ENCODE data around the gene CKAP5.

Gene CKAP5

GRCh38 chr11:46736615-46737014 is 109.5 kb downstream of the CKAP5 start:
- H3K27me3 ChIP-seq (ENCODE audit: control insufficient read depth, insufficient read depth, low read length), result no peaks in the 10 kb centered on the region
- no peak overlapping the region for H3K9ac ChIP-seq (ENCODE audit: low read depth, low read length)
- H3K9me3 ChIP-seq (ENCODE audit: control insufficient read depth, insufficient read depth, low read length), result no peaks in the 10 kb centered on the region
- no peaks in the 10 kb centered on the region for H3K4me1 ChIP-seq (ENCODE audit: control insufficient read depth, insufficient read depth, low read length)
- no peak overlapping the region for H3K4me3 ChIP-seq (ENCODE audit: low read depth, low read length)
- H3K36me3 ChIP-seq (ENCODE audit: control insufficient read depth, insufficient read depth, low read length), result no peaks in the 10 kb centered on the region

GRCh38 chr11:46736146-46736545 is 109.9 kb downstream of the CKAP5 start:
- Histone ChIP-seq H3K9me3 (ENCODE audit: control insufficient read depth, insufficient read depth, low read length) (no peaks in the 10 kb centered on the region), H3K27me3 (ENCODE audit: control insufficient read depth, insufficient read depth, low read length) (no peaks in the 10 kb centered on the region), H3K4me3 (ENCODE audit: low read depth, low read length) (no peak overlapping the region), H3K36me3 (ENCODE audit: control insufficient read depth, insufficient read depth, low read length) (no peaks in the 10 kb centered on the region), H3K4me1 (ENCODE audit: control insufficient read depth, insufficient read depth, low read length) (no peaks in the 10 kb centered on the region), H3K9ac (ENCODE audit: low read depth, low read length) (no peak overlapping the region)

DNA sequence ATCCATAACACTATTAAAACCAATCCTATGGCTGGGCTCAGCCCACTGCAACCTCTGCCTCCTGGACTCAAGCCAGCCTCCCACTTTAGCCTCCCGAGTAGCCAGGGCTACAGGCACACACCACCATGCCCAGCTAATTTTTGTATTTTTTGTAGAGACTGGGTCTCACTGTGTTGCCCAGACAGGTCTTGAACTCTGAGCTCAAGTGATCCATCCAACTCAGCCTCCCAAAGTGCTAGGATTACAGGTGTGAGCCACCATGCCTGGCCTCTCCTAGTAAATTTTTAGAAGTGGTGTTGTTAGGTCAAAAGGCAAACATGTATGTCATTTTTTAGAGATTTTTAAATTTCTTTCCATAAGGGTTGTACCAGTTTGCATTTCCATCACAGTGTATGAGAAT is 112.8 kb downstream of the CKAP5 start:
- Histone ChIP-seq H3K36me3 (ENCODE audit: control insufficient read depth, insufficient read depth, low read length) (no peaks in the 10 kb centered on the region), H3K9me3 (ENCODE audit: control insufficient read depth, insufficient read depth, low read length) (no peaks in the 10 kb centered on the region), H3K27me3 (ENCODE audit: control insufficient read depth, insufficient read depth, low read length) (no peaks in the 10 kb centered on the region), H3K4me1 (ENCODE audit: control insufficient read depth, insufficient read depth, low read length) (no peaks in the 10 kb centered on the region), H3K4me3 (ENCODE audit: low read depth, low read length) (no peak overlapping the region), H3K9ac (ENCODE audit: low read depth, low read length) (no peak overlapping the region)

DNA sequence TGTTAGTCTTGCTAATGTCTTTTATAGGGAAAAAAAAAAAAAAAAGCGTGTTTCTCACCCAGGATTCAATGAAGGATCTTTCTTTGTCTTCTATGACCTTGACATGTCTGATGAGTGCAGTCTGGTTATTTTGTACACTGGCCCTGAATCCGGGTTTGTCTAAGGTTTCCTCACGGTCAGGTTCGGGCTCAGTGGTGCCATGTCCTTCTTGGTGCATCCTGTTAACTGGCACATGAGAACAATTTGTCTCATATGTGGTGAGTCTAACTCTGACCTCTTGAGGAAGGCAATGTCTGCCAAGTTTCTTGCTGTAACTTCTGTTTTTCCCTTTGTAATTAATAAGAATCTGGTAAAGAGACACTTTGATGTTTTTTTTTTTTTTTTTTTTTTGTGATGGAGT is 114.5 kb downstream of the CKAP5 start:
- no peak overlapping the region for H3K4me3 ChIP-seq (ENCODE audit: low read depth, low read length)
- H3K4me1 ChIP-seq (ENCODE audit: control insufficient read depth, insufficient read depth, low read length), result no peaks in the 10 kb centered on the region
- H3K9me3 ChIP-seq (ENCODE audit: control insufficient read depth, insufficient read depth, low read length), result no peaks in the 10 kb centered on the region
- H3K9ac ChIP-seq (ENCODE audit: low read depth, low read length), result no peak overlapping the region
- H3K36me3 ChIP-seq (ENCODE audit: control insufficient read depth, insufficient read depth, low read length), result no peaks in the 10 kb centered on the region
- no peaks in the 10 kb centered on the region for H3K27me3 ChIP-seq (ENCODE audit: control insufficient read depth, insufficient read depth, low read length)

DNA sequence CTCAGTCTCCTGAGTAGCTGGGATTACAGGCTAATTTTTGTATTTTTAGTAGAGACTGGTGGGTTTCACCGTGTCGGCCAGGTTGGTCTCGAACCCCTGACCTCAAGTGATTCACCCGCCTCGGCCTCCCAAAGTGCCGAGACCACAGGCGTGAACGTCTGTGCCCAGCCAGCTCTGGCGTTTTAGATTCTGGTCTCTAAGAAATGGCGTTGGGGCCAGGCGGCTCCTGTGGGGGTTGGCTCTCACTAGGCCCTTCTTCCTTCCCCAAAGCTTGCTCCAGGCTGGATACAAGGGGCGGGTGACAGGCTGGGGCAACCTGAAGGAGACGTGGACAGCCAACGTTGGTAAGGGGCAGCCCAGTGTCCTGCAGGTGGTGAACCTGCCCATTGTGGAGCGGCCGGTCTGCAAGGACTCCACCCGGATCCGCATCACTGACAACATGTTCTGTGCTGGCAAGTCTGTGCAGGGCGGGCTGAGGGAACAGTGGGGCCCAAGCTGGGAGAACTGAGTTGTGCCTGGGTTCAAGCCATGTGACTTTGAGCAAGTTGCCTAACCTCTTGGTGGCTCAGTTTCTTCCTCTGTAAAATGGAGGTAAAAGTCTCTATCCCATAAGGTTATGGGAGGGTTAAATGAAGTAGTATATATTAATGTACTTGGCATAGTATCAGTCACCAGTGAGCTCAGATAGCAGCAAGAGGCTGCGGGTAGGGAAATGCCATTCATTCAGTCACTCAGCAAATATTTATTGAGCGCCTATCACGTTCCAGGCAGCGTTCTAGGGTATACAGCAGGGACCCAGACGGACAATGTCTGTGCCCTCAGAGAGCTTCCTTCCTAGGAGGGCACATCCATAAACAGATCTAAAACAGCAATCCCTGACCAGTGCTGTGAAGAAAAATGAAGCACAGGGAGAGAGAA is 116.7 kb downstream of the CKAP5 start:
- Histone ChIP-seq H3K27me3 (ENCODE audit: control insufficient read depth, insufficient read depth, low read length) (no peaks in the 10 kb centered on the region), H3K36me3 (ENCODE audit: control insufficient read depth, insufficient read depth, low read length) (no peaks in the 10 kb centered on the region), H3K9me3 (ENCODE audit: control insufficient read depth, insufficient read depth, low read length) (no peaks in the 10 kb centered on the region), H3K4me3 (ENCODE audit: low read depth, low read length) (no peak overlapping the region), H3K9ac (ENCODE audit: low read depth, low read length) (no peak overlapping the region), H3K4me1 (ENCODE audit: control insufficient read depth, insufficient read depth, low read length) (peaks cover 1% of the 10 kb centered on the region)

- Histone ChIP-seq H3K4me3 (ENCODE audit: low read depth, low read length) (no peak overlapping the region), H3K9me3 (ENCODE audit: control insufficient read depth, insufficient read depth, low read length) (no peaks in the 10 kb centered on the region), H3K4me1 (ENCODE audit: control insufficient read depth, insufficient read depth, low read length) (peaks cover 3% of the 10 kb centered on the region), H3K9ac (ENCODE audit: low read depth, low read length) (no peak overlapping the region), H3K27me3 (ENCODE audit: control insufficient read depth, insufficient read depth, low read length) (no peaks in the 10 kb centered on the region), H3K36me3 (ENCODE audit: control insufficient read depth, insufficient read depth, low read length) (no peaks in the 10 kb centered on the region)
Observed at GRCh38 chr11:46728659-46729040, 117.4 kb downstream of the CKAP5 start.

- Histone ChIP-seq H3K9me3 (ENCODE audit: control insufficient read depth, insufficient read depth, low read length) (no peaks in the 10 kb centered on the region), H3K4me1 (ENCODE audit: control insufficient read depth, insufficient read depth, low read length) (peaks cover 3% of the 10 kb centered on the region), H3K4me3 (ENCODE audit: low read depth, low read length) (no peak overlapping the region), H3K36me3 (ENCODE audit: control insufficient read depth, insufficient read depth, low read length) (no peaks in the 10 kb centered on the region), H3K9ac (ENCODE audit: low read depth, low read length) (no peak overlapping the region), H3K27me3 (ENCODE audit: control insufficient read depth, insufficient read depth, low read length) (no peaks in the 10 kb centered on the region)
Observed at GRCh38 chr11:46727952-46728658, 118.0 kb downstream of the CKAP5 start.

DNA sequence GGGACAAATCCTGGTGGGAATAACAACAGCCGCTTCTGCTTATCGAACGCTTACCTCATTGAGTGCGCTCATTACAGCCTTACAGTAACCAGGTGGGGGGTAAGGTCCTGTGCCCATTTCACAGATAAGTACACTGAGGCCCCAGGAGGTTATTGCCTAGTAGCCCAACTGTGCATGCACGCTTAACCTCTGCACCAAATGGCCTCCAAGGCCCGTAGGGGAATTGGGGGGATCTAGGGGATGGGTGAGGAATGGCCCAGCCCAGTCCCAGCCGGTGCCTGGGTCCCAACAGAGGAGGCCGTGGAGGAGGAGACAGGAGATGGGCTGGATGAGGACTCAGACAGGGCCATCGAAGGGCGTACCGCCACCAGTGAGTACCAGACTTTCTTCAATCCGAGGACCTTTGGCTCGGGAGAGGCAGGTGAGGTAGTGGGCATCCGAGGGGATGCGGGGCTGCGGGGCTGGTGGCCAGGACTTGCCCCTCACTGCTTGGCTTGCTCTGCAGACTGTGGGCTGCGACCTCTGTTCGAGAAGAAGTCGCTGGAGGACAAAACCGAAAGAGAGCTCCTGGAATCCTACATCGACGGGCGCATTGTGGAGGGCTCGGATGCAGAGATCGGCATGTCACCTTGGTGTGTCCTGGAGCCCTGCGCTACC is 119.7 kb downstream of the CKAP5 start:
- H3K4me3 ChIP-seq (ENCODE audit: low read depth, low read length), result no peak overlapping the region
- no peaks in the 10 kb centered on the region for H3K27me3 ChIP-seq (ENCODE audit: control insufficient read depth, insufficient read depth, low read length)
- peaks cover 3% of the 10 kb centered on the region for H3K4me1 ChIP-seq (ENCODE audit: control insufficient read depth, insufficient read depth, low read length)
- H3K9me3 ChIP-seq (ENCODE audit: control insufficient read depth, insufficient read depth, low read length), result no peaks in the 10 kb centered on the region
- H3K9ac ChIP-seq (ENCODE audit: low read depth, low read length), result no peak overlapping the region
- H3K36me3 ChIP-seq (ENCODE audit: control insufficient read depth, insufficient read depth, low read length), result no peaks in the 10 kb centered on the region

GRCh38 chr11:46725338-46726205 is 120.5 kb downstream of the CKAP5 start:
- no peaks in the 10 kb centered on the region for H3K9me3 ChIP-seq (ENCODE audit: control insufficient read depth, insufficient read depth, low read length)
- no peak overlapping the region for H3K4me3 ChIP-seq (ENCODE audit: low read depth, low read length)
- H3K36me3 ChIP-seq (ENCODE audit: control insufficient read depth, insufficient read depth, low read length), result no peaks in the 10 kb centered on the region
- H3K4me1 ChIP-seq (ENCODE audit: control insufficient read depth, insufficient read depth, low read length), result peaks cover 3% of the 10 kb centered on the region
- H3K9ac ChIP-seq (ENCODE audit: low read depth, low read length), result no peak overlapping the region
- H3K27me3 ChIP-seq (ENCODE audit: control insufficient read depth, insufficient read depth, low read length), result no peaks in the 10 kb centered on the region

DNA sequence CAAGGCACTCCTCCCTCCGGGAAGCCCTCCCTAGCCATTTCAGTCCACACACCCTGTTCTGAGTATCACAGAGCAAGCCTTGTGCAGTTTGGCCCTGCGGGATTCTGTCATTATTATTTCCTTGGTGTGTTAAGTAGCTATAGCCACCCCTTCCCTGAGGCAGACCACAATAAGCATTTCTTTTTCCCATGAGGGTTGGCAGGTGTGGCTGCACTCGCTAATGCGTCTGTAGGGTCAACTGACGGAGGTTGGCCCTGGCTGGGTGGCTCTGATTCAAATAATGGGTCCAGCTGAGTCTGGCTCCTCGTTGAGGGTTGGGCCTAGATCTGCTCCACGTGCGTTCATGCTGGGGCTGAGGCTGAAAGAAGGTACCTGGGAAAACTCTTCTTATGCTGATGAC is 122.0 kb downstream of the CKAP5 start:
- Histone ChIP-seq H3K27me3 (ENCODE audit: control insufficient read depth, insufficient read depth, low read length) (no peaks in the 10 kb centered on the region), H3K9me3 (ENCODE audit: control insufficient read depth, insufficient read depth, low read length) (no peaks in the 10 kb centered on the region), H3K36me3 (ENCODE audit: control insufficient read depth, insufficient read depth, low read length) (no peaks in the 10 kb centered on the region), H3K4me3 (ENCODE audit: low read depth, low read length) (no peak overlapping the region), H3K4me1 (ENCODE audit: control insufficient read depth, insufficient read depth, low read length) (peaks cover 3% of the 10 kb centered on the region), H3K9ac (ENCODE audit: low read depth, low read length) (no peak overlapping the region)

- H3K4me3 ChIP-seq (ENCODE audit: low read depth, low read length), result no peak overlapping the region
- H3K36me3 ChIP-seq (ENCODE audit: control insufficient read depth, insufficient read depth, low read length), result no peaks in the 10 kb centered on the region
- H3K4me1 ChIP-seq (ENCODE audit: control insufficient read depth, insufficient read depth, low read length), result peaks cover 3% of the 10 kb centered on the region
- no peaks in the 10 kb centered on the region for H3K27me3 ChIP-seq (ENCODE audit: control insufficient read depth, insufficient read depth, low read length)
- H3K9ac ChIP-seq (ENCODE audit: low read depth, low read length), result no peak overlapping the region
- no peaks in the 10 kb centered on the region for H3K9me3 ChIP-seq (ENCODE audit: control insufficient read depth, insufficient read depth, low read length)
Observed at GRCh38 chr11:46723359-46723680, 122.8 kb downstream of the CKAP5 start.

Measured in iPS-15b (cell line).